Brain microvascular endothelial cell (primary cell): ENCODE data around the gene IRF2BPL.
"Not testable (repeated sequence)": the region's sequence is repeated elsewhere in the genome, so short reads cannot be mapped to it uniquely, and the experiment has no call there.

ENCODE experiments used
- DNase-seq: peaks from one replicate; pipeline ENCODE4 v3.0.0-alpha.2; 2020
- H3K27ac ChIP-seq: fragments of 250-450 bp; sonication (Bioruptor Pico); 2 replicates; pipeline ENCODE4 v1.5.1; 2020; ENCODE audit warnings: mild to moderate bottlenecking, moderate library complexity
- H3K27me3 ChIP-seq: fragments of 250-450 bp; sonication (Bioruptor Pico); replicated peaks from 2 replicates; pipeline ENCODE4 v1.5.1; 2020; ENCODE audit warnings: mild to moderate bottlenecking
- H3K36me3 ChIP-seq: fragments of 250-450 bp; sonication (Bioruptor Pico); replicated peaks from 2 replicates; pipeline ENCODE4 v1.5.1; 2020; ENCODE audit warnings: mild to moderate bottlenecking
- H3K4me3 ChIP-seq: 2 replicates; pipeline ENCODE4 v1.5.1; 2011; ENCODE audit warnings: low read depth, mild to moderate bottlenecking, control low read depth, low read length, moderate library complexity
- in situ Hi-C: cut with HindIII; loops from 2 replicates; pipeline ENCODE4 v1.10.0; 2017; ENCODE audit warnings: low sequenced_read_pairs, low pct_ligation_motif_present
- TF ChIP-seq, protein P1 (sequence below): IDR thresholded peaks from 2 replicates; pipeline ENCODE4 v1.5.1; 2011; ENCODE audit warnings: low read depth, mild to moderate bottlenecking, moderate library complexity, low read length, control low read depth, inconsistent platforms; ENCODE audit errors: missing control alignments

IRF2BPL gene

DNA sequence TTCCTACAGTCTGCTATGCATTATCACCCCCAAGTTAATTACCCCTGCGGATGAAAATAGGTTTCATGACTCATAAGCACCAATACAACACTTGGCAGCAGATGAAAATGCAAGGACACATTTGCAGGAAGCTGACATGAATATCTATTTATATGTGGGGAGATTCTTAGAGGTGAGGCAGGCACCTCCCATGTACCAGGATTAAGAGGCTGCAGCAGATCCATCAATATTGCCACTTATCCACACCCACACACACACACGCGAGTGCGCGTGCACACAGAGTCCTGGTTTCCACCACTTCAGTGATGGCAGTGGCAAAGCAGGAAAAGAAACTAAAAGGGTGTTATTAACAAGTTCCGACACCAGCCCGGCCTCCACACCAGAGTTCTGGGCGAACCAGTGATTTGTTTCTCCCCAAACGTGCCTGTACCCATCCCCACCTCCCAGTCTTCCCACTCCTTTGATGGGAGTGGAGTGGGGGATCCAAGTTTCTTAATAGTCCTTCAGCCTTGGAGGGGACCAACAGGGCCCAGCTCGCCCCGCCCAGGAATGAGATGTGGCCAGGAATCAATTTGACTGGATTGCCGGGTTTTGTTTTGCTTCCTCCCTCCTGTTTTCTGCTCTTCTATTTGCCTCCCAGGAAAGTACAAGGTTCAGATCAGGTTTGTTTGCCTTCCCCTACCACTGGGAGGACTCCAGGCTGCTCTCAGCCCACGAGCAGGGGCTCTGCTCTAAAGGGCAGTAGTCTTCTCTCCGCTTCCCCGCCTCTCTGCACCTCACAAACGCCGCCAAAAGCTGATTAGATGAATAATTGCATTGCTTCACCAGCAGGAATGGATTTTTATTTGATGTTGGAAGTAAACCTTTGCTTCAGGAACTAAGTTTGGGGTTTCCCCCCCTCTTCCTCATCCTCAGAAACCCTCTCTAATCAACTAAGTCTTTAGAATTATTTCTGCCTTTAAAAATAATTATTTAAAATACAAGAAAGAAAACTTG, 5.2 kb downstream of the IRF2BPL start:
- no peak for DNase-seq
- Histone ChIP-seq H3K36me3 (peaks cover 18% of the 10 kb centered on the region), H3K27me3 (no peaks in the 10 kb centered on the region), H3K4me3 (peak overlapping the region; percentile 6), H3K27ac (no peak overlapping the region)
- in situ Hi-C loops, result no loop called here
- TF ChIP-seq, protein P1, sequence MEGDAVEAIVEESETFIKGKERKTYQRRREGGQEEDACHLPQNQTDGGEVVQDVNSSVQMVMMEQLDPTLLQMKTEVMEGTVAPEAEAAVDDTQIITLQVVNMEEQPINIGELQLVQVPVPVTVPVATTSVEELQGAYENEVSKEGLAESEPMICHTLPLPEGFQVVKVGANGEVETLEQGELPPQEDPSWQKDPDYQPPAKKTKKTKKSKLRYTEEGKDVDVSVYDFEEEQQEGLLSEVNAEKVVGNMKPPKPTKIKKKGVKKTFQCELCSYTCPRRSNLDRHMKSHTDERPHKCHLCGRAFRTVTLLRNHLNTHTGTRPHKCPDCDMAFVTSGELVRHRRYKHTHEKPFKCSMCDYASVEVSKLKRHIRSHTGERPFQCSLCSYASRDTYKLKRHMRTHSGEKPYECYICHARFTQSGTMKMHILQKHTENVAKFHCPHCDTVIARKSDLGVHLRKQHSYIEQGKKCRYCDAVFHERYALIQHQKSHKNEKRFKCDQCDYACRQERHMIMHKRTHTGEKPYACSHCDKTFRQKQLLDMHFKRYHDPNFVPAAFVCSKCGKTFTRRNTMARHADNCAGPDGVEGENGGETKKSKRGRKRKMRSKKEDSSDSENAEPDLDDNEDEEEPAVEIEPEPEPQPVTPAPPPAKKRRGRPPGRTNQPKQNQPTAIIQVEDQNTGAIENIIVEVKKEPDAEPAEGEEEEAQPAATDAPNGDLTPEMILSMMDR, result peak; percentile 51

DNA sequence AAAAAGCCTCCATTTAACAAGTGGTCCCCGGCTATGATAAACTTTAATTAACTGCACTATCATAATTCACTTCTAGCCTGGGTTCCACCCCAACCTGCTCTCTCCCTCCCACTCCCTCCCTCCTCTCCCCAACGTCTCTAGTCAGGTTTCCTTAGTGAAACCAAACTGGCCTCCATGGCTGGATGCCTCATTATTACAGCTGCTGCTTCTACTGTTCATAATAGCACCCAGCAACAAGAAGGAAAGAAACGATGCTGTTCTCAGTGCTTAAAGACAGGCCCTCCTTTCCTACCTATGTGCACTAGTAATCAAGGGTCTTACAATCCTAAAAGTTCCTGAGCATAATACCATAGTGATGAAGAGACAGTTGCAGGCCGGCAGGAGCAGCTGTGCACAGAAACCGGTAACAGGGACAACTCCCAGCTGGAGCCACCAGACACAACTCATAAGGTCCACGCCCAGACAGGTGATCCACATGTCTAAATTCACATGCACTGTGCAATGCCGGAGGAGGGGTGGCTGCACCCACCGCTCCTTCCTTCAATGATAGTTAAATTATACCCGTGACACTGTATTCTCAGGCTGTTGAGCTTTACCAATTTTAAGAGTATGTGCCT, 6.2 kb downstream of the IRF2BPL start:
- no peaks in the 10 kb centered on the region for H3K27me3 ChIP-seq
- TF ChIP-seq, protein P1, result no peak
- no peak for DNase-seq
- in situ Hi-C loops, result no loop called here
- H3K36me3 ChIP-seq, result peaks cover 18% of the 10 kb centered on the region
- H3K4me3 ChIP-seq, result no peak overlapping the region
- H3K27ac ChIP-seq, result no peak overlapping the region

DNA sequence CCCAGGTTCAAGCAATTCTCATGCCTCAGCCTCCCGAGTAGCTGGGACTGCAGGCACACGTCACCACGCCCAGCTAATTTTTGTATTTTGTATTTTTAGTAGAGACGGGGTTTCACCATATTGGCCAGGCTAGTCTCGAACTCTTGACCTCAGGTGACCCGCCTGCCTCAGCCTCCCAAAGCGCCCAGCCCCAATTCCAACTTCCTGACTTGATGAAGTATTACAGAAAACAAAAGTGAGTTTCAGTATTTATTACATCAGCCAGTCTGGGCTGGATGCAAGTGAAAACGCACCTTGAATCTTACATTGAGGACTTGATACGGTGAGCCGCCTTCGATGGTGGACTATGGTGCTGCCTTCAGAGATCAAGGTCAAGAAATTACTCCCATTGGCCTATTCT, 7.1 kb downstream of the IRF2BPL start:
- H3K27me3 ChIP-seq, H3K27ac ChIP-seq, DNase-seq, H3K4me3 ChIP-seq, in situ Hi-C loops: not testable (repeated sequence)
- H3K36me3 ChIP-seq, result peaks cover 18% of the 10 kb centered on the region

DNA sequence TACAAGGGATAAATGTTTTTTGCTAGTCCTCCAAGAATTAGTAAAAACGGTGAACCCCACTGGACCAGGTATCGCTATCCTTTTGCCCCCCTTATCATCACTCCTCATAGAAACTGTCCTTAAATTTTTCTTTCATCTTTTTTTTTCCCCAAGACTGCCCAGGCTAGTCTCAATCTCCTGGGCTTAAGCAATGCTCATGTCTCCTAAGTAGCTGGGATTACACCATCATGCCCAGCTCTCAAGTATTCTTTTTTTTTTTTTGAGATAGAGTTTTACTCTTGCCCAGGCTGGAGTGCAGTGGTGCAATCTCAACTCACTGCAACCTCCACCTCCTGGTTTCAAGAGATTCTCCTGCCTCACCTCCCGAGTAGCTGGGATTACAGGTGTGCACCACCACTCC, 9.7 kb downstream of the IRF2BPL start:
- TF ChIP-seq, protein P1, result no peak
- in situ Hi-C loops, result no loop called here

DNA sequence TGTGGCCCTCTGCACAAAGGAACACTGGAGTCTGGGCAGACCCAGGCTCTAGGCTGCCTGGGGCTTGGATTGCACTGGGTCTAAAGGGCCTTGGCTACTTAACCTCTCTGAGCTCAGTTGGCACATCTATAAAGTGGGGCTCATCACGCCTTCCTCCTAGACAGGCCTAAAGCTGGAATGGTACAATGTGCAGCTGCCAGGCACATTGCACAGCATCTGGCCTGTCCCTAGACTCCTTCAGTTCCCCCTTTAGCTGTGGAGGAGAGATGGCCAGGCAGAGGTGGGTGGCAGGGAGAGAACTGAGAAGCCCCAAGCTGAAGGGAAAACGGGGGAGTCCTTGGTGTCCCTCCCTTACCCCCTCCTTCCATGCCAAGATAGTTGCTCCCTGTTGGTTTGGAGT, 10.8 kb downstream of the IRF2BPL start:
- TF ChIP-seq, protein P1, result no peak
- in situ Hi-C loops, result no loop called here
- no peaks in the 10 kb centered on the region for H3K27me3 ChIP-seq
- DNase-seq, result no peak
- H3K4me3 ChIP-seq, result no peak overlapping the region
- H3K36me3 ChIP-seq, result no peaks in the 10 kb centered on the region
- H3K27ac ChIP-seq, result no peak overlapping the region

More for the DNA sequence above, 9.7 kb downstream of the IRF2BPL start:
- DNase-seq, result no peak
- H3K27ac ChIP-seq, result no peak overlapping the region
- no peaks in the 10 kb centered on the region for H3K27me3 ChIP-seq
- H3K4me3 ChIP-seq, result no peak overlapping the region
- H3K36me3 ChIP-seq, result peaks cover under 1% of the 10 kb centered on the region

DNA sequence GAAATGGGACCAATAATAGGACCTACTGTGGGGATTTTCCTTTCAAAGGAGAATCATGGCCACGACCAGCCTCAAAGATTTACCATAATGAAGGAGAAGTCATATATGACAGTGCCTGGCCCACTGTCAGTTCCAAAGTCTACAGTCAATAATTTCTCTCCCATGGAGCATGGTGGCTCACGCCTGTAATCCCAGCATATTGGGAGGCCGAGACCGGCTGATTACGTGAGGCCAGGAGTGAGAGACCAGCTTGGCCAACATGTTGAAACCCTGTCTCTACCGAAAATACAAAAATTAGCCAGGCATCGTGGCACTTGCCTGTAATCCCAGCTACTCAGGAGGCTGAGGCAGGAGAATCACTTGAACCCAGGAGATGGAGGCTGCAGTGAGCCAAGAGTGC, 13.8 kb downstream of the IRF2BPL start:
- H3K36me3 ChIP-seq, result no peaks in the 10 kb centered on the region
- no peak overlapping the region for H3K4me3 ChIP-seq
- TF ChIP-seq, protein P1, result no peak
- no peak for DNase-seq
- no peaks in the 10 kb centered on the region for H3K27me3 ChIP-seq
- in situ Hi-C loops, result no loop called here
- no peak overlapping the region for H3K27ac ChIP-seq
